ENCODE data around the gene IRF2BP1.

The IRF2BP1 gene

GRCh38 chr19:45927565-45928261, 41.8 kb upstream of the IRF2BP1 start:
- peak; percentile 78 for DNase-seq (ENCODE audit: low read depth)
- H3K4me3 ChIP-seq (ENCODE audit: low read length) = no peak overlapping the region; the same call in 1 of the 2 replicates

GRCh38 chr19:45924891-45925447, 39.0 kb upstream of the IRF2BP1 start:
- DNase-seq (ENCODE audit: low read depth) = no peak
- no peak overlapping the region for H3K4me3 ChIP-seq (ENCODE audit: low read length)
- no peak for TF ChIP-seq CTCF (conservative IDR thresholded peaks at IDR 0.05; ENCODE audit: low read length)

More at GRCh38 chr19:45927565-45928261, 41.8 kb upstream of the IRF2BP1 start:
- TF ChIP-seq CTCF (conservative IDR thresholded peaks at IDR 0.05; ENCODE audit: low read length) = no peak

GRCh38 chr19:45922281-45922680, 36.3 kb upstream of the IRF2BP1 start:
- peak; percentile 25 for TF ChIP-seq CTCF (conservative IDR thresholded peaks at IDR 0.05; ENCODE audit: low read length)
- DNase-seq (ENCODE audit: low read depth) = no peak

GRCh38 chr19:45920458-45920857, 34.5 kb upstream of the IRF2BP1 start:
- H3K4me3 ChIP-seq (ENCODE audit: low read length) = no peak overlapping the region
- DNase-seq (ENCODE audit: low read depth) = no peak

More at GRCh38 chr19:45922281-45922680, 36.3 kb upstream of the IRF2BP1 start:
- H3K4me3 ChIP-seq (ENCODE audit: low read length) = no peak overlapping the region

GRCh38 chr19:45919678-45920077, 33.7 kb upstream of the IRF2BP1 start:
- no peak for TF ChIP-seq CTCF (conservative IDR thresholded peaks at IDR 0.05; ENCODE audit: low read length)
- no peak for DNase-seq (ENCODE audit: low read depth)
- no peak overlapping the region for H3K4me3 ChIP-seq (ENCODE audit: low read length)

More at GRCh38 chr19:45920458-45920857, 34.5 kb upstream of the IRF2BP1 start:
- TF ChIP-seq CTCF (conservative IDR thresholded peaks at IDR 0.05; ENCODE audit: low read length) = no peak

GRCh38 chr19:45918721-45919120, 32.8 kb upstream of the IRF2BP1 start:
- no peak for DNase-seq (ENCODE audit: low read depth)
- no peak for TF ChIP-seq CTCF (conservative IDR thresholded peaks at IDR 0.05; ENCODE audit: low read length)

More at GRCh38 chr19:45918721-45919120, 32.8 kb upstream of the IRF2BP1 start:
- no peak overlapping the region for H3K4me3 ChIP-seq (ENCODE audit: low read length)
